ENCODE results near the gene CACNA1C. TPM values are rescaled to one million over a fixed set of nuclear protein-coding genes. Genes with fewer than 3 reads are reported as not detected.

Gene CACNA1C
- total and polyA plus RNA-seq, 2 donors (not counting 1 experiment from before 2014, with no cell fraction given), result 7.6 to 11.4 TPM

DNA sequence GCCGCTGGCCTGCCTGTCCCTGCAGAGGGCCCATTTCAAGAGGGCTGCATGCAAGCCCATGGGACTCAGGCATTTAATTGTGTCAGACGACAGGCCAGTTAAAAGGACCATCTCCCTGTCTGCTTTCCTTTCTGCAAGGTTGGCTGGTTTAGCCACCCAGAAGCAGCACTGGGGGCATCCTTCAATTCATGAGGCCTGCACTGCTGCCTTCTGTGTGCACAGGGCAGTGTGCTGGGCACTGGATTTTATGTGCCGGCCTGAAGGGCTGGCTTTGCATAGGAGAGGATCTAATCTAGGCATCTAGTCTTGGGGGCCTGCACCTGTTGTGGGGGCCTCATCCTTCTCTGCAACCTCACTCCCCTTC is 627.9 kb downstream of the CACNA1C start:
- Histone ChIP-seq H3K9me3 (ENCODE audit: control insufficient read depth, insufficient read depth, low read depth, low read length) (no peaks in the 10 kb centered on the region), H3K27ac (ENCODE audit: insufficient read depth, low read length) (no peak overlapping the region), H4K20me1 (ENCODE audit: control insufficient read depth, extremely low read depth, insufficient read depth, low read length) (no peaks in the 10 kb centered on the region), H3K4me3 (replicated peaks in 1 of 4; ENCODE audit: control extremely low read depth in 1 of 4, insufficient read depth in 1 of 4, low read depth in 3 of 4, low read length in 4 of 4) (no peak overlapping the region), H3K4me1 (ENCODE audit: control insufficient read depth, extremely low read depth, insufficient read depth, low read length) (no peaks in the 10 kb centered on the region), H3K9ac (ENCODE audit: insufficient read depth, low read length) (no peak overlapping the region), H3K36me3 (ENCODE audit: control insufficient read depth, insufficient read depth, low read length) (no peaks in the 10 kb centered on the region), H3K79me2 (ENCODE audit: control insufficient read depth, insufficient read depth, low read length) (no peaks in the 10 kb centered on the region), H3K4me2 (ENCODE audit: extremely low read depth, insufficient read depth, low read length) (no peak overlapping the region), H2AFZ (ENCODE audit: low read length) (no peak overlapping the region), H3K27me3 (ENCODE audit: control insufficient read depth, insufficient read depth, low read length) (no peaks in the 10 kb centered on the region)
- TF ChIP-seq CTCF (conservative IDR thresholded peaks at IDR 0.05 in 1 of 2, IDR thresholded peaks at IDR 0.05 in 1 of 2; ENCODE audit: low read depth in 1 of 2, low read length in 2 of 2) (no peak), EZH2 (IDR thresholded peaks at IDR 0.05; ENCODE audit: low read length, missing control alignments) (no peak)
- no peak for DNase-seq (ENCODE audit: low read depth in 2 of 2)

DNA sequence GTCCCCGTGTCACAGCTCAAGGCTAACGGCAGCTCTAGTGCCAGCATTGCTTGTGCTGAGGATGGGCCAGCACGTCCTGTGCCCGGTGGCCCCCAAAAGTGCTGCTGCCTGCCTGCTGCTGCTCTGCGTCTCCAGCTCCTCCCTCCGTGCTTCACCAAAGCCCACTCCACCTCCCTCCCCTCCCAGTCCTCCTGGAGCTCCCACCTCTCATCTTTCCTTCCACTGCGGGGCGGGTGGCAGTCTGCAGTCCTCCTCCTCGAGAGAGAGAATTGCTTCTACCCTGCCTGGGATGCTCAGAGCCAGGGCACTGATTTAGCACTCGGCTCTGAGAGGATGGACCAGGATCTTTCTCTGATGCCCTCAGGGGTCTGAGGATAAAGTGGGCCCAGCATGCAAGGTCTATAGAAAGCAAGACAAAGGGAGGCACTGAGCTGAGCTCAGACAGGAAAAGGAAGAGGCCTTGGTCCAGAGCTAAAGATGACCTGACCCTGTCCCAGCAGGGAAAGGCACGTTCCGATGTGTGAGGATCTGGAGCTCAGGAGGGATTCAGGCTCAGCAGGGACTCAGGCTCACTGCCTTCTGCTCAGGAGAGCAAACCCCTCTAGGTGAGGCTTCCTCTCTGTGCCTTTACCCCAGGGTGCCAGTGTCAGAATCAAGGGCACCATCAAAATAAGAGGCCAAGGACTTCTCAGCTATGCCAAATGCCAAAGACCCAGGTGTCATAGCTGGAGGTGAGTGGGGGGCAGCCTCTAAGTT is 628.8 kb downstream of the CACNA1C start:
- TF ChIP-seq EZH2 (IDR thresholded peaks at IDR 0.05; ENCODE audit: low read length, missing control alignments) (no peak), CTCF (conservative IDR thresholded peaks at IDR 0.05 in 1 of 2, IDR thresholded peaks at IDR 0.05 in 1 of 2; ENCODE audit: low read depth in 1 of 2, low read length in 2 of 2) (no peak)
- Histone ChIP-seq H3K9me3 (ENCODE audit: control insufficient read depth, insufficient read depth, low read depth, low read length) (no peaks in the 10 kb centered on the region), H3K27ac (ENCODE audit: insufficient read depth, low read length) (no peak overlapping the region), H2AFZ (ENCODE audit: low read length) (no peak overlapping the region), H3K36me3 (ENCODE audit: control insufficient read depth, insufficient read depth, low read length) (no peaks in the 10 kb centered on the region), H3K27me3 (ENCODE audit: control insufficient read depth, insufficient read depth, low read length) (no peaks in the 10 kb centered on the region), H3K4me2 (ENCODE audit: extremely low read depth, insufficient read depth, low read length) (no peak overlapping the region), H3K4me1 (ENCODE audit: control insufficient read depth, extremely low read depth, insufficient read depth, low read length) (no peaks in the 10 kb centered on the region), H3K9ac (ENCODE audit: insufficient read depth, low read length) (no peak overlapping the region), H3K79me2 (ENCODE audit: control insufficient read depth, insufficient read depth, low read length) (no peaks in the 10 kb centered on the region), H3K4me3 (replicated peaks in 1 of 4; ENCODE audit: control extremely low read depth in 1 of 4, insufficient read depth in 1 of 4, low read depth in 3 of 4, low read length in 4 of 4) (no peak overlapping the region), H4K20me1 (ENCODE audit: control insufficient read depth, extremely low read depth, insufficient read depth, low read length) (no peaks in the 10 kb centered on the region)
- no peak for DNase-seq (ENCODE audit: low read depth in 2 of 2)

DNA sequence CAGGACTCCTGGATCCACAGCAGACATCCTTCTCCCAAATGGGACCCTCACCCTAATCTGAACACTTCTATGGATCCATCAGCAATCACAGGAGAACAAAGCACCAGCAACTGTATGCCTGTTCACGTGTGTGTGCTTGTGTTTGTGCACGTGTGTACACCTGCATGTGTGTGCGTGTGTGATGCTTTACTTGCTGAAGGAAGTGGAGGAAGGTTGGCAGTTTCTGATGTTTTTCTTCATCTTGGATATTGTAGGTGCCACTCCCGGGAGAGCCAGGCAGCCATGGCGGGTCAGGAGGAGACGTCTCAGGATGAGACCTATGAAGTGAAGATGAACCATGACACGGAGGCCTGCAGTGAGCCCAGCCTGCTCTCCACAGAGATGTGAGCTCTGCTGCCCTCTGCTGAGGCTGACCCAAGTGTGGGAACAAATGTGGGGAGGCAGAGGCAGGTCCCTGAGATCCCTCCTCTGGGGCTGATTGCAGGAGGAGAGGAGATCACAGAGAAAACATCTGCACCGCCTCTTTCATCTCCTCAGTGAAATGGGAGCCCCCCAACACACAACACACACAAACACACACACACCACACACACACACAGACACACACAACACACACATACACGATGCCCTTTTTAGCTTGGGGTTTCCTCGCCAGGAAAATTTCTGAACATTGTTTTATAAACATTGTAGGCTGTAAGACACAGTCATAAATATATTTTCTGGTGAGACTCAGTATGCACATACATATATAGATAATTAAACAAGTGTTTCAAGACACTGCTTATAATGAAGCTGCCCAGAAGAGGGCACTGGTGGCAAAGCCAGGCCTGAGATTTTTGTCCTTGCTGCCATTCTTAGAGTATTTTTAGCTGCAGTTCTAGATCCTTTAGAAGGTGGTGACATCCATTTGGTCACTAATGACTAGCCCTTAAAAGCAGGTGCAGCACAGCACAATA is 629.8 kb downstream of the CACNA1C start:
- Histone ChIP-seq H3K9ac (ENCODE audit: insufficient read depth, low read length) (no peak overlapping the region), H3K4me3 (replicated peaks in 1 of 4; ENCODE audit: control extremely low read depth in 1 of 4, insufficient read depth in 1 of 4, low read depth in 3 of 4, low read length in 4 of 4) (no peak overlapping the region), H3K4me1 (ENCODE audit: control insufficient read depth, extremely low read depth, insufficient read depth, low read length) (no peaks in the 10 kb centered on the region), H4K20me1 (ENCODE audit: control insufficient read depth, extremely low read depth, insufficient read depth, low read length) (no peaks in the 10 kb centered on the region), H3K36me3 (ENCODE audit: control insufficient read depth, insufficient read depth, low read length) (no peaks in the 10 kb centered on the region), H3K79me2 (ENCODE audit: control insufficient read depth, insufficient read depth, low read length) (no peaks in the 10 kb centered on the region), H2AFZ (ENCODE audit: low read length) (no peak overlapping the region), H3K27me3 (ENCODE audit: control insufficient read depth, insufficient read depth, low read length) (no peaks in the 10 kb centered on the region), H3K27ac (ENCODE audit: insufficient read depth, low read length) (no peak overlapping the region), H3K9me3 (ENCODE audit: control insufficient read depth, insufficient read depth, low read depth, low read length) (no peaks in the 10 kb centered on the region), H3K4me2 (ENCODE audit: extremely low read depth, insufficient read depth, low read length) (no peak overlapping the region)
- TF ChIP-seq CTCF (conservative IDR thresholded peaks at IDR 0.05 in 1 of 2, IDR thresholded peaks at IDR 0.05 in 1 of 2; ENCODE audit: low read depth in 1 of 2, low read length in 2 of 2) (peak; percentile 32 to 61), EZH2 (IDR thresholded peaks at IDR 0.05; ENCODE audit: low read length, missing control alignments) (no peak)
- DNase-seq (ENCODE audit: low read depth in 2 of 2), result peak; percentile 39 to 54
